HG03457 (cell line): ENCODE measurements around the gene VAMP8.
"Not testable (repeated sequence)": the region's sequence is repeated elsewhere in the genome, so short reads cannot be mapped to it uniquely, and the experiment has no call there.

ENCODE experiments used
- ATAC-seq: cut with Tn5 transposase; IDR thresholded peaks from one replicate; pipeline ENCODE4 v1.9.1; 2021; ENCODE audit warnings: moderate number of reproducible peaks; ENCODE audit not compliant: unreplicated experiment

VAMP8 gene

GRCh38 chr2:85579266-85579935 lies 2.0 kb downstream of the VAMP8 start:
- no peak for ATAC-seq

DNA sequence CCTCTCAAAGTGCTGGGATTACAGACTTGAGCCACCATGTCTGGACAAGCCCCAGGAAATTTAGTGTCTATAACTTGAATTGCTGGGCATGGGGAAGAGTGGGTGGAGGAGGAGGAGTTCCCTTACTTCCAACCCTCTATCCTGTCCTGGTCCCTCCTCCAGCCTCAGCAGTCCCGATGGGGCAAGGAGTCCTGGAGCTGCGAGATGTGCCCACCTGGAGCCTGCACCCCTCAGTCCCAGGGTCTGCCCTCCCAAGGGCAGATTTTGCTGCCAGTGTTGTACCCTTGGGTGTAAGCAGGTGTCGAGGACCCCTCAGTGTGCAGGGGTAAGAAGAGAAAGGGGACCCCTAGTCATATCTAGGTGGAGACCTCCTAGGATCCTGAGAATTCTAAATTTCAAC lies 2.8 kb downstream of the VAMP8 start:
- ATAC-seq = no peak

- ATAC-seq = no peak
Measured at GRCh38 chr2:85582492-85582891, 5.1 kb downstream of the VAMP8 start.

DNA sequence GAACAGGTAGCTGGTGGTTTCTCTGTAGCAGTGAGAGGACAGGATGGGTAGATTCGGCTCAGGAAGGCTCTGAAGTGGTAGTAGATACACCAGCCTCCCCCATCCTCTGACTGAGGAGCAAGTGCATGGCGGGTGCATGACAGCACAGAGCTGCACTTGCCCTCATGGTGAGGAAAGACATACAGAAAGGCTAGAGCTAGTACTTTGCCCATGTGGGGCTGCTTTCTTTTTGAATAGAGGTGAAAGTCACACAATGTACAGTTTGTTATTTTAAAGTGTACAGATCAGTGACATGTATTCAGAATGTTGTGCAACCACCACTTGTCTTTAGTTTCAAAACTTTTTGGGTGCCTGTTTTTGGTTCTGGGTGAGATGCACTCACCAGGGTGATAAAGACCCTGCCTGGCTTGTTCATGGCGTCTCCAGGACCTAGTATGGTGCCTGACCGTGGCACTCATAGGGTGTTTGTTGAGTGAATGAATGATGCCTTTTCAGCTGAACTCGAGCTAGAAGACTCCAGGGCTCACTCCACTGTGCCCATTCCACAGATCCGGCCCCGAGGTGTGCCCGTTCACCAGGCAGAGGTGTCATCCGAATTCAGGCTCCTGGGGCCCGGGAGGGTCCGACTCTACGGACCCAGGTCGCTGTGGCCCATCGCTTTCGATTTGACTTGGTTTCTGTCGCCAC lies 6.4 kb downstream of the VAMP8 start:
- ATAC-seq = peak; percentile 46

- peak; percentile 18 for ATAC-seq
Measured at GRCh38 chr2:85584354-85584856, 7.0 kb downstream of the VAMP8 start, which contains the start of gene VAMP5. TSS of gene VAMP5 (plus strand) at chr2:85584431. CDS start at chr2:85584491, 60 bp downstream.

DNA sequence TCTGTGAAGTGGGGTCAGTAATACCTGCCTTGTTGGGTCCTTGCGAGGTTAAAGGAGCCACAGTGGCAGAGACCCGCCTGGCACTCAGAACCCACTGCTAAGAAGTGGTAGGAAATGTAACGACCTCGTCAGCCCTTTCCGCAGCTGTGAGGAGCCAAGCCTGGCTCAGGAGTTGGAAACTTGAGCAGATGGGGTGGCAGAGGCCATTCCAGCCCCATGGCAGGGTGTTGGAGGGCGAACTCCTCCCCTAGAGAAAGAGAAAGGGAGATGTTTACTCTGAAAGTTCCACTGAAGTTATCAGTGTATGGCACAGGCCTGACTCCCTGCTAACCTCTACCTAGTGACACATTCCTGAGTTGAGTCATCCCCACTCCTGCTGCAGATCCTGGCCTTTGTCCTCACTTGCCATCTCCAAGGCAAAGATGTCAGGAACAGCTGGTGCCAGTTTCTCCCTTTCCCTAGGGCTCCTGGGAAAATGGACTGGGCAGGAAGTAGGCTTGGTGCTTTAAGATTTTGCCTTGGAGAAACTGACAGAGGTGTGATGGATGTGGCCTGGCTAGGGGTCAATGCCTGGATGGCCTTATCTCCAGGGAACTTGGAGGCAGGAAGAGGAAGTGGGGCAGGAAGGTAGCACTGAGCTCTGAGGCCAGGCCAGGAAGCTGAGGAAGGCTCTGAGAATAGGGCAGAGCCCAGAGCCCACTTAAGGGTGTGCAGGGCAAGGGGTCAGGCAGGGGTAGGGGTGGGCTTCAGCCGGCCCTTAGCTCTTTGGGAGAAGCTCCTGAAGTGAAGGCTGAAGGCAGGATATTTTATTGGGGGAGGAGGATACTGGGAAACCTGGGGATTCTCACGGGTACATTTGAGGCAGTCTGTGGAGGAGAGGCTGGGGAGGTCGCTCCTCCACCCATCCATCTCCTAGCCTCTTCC lies 7.7 kb downstream of the VAMP8 start:
- ATAC-seq = peak; percentile 34

GRCh38 chr2:85585781-85586105 lies 8.4 kb downstream of the VAMP8 start:
- ATAC-seq = no peak

- ATAC-seq = no peak
Measured at GRCh38 chr2:85588236-85588635, 10.8 kb downstream of the VAMP8 start.

DNA sequence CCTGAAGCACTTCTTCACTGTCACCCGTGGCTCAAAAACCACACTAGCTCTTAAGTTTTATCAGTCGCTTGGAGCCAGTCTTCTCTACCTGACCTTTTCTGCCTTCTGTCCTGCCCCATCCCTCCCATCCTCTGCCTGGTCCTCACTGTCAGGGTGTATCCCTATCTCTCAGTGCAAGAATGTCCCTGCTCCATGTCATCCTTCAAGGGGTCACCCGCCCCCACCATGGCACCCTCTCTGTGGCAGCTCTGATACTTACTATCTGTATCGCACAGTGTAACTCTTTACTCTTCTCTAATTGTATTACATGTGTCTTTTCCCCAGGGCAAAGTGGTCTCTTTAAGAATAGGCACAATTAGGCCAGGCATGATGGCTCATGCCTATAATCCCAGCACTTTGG lies 11.3 kb downstream of the VAMP8 start:
- no peak for ATAC-seq

DNA sequence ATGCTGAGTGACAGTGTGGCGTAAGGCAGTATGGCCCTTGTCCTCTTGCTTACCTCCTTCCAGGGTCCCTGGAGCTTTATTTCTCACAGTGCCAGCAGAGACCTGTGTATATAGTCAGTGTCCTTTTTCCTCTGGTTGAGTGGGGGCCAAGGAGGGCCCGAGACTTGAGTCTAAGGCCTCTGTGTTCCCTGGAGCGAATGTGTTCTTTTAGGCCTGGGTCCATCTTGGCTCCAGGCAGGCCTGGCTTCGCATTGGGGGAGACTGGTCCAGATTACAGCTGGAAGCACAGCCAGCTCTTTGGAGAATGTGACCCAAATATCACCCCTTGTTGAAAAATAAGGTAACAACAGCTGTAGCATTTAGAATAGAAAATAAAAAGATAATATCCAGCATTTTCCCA lies 11.8 kb downstream of the VAMP8 start:
- ATAC-seq = no peak

GRCh38 chr2:85589982-85590791 lies 12.8 kb downstream of the VAMP8 start:
- no peak for ATAC-seq

GRCh38 chr2:85590950-85591349 lies 13.6 kb downstream of the VAMP8 start:
- ATAC-seq = no peak

DNA sequence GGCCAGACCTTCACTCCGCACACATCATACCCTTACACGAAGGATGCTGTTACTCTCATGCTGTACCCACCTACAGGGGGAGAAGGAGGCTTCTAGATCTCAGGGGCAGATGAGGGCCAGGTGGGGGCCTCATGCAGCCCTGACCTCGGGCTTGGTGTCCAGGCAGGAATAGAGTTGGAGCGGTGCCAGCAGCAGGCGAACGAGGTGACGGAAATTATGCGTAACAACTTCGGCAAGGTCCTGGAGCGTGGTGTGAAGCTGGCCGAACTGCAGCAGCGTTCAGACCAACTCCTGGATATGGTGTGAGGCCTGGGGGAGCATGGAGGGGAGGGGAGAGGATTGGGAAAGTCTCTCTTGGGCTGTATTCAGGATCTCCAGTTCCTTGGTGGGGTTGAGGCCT lies 14.2 kb downstream of the VAMP8 start:
- no peak for ATAC-seq

- ATAC-seq = not testable (repeated sequence)
Measured at GRCh38 chr2:85592299-85592698, 14.9 kb downstream of the VAMP8 start.

DNA sequence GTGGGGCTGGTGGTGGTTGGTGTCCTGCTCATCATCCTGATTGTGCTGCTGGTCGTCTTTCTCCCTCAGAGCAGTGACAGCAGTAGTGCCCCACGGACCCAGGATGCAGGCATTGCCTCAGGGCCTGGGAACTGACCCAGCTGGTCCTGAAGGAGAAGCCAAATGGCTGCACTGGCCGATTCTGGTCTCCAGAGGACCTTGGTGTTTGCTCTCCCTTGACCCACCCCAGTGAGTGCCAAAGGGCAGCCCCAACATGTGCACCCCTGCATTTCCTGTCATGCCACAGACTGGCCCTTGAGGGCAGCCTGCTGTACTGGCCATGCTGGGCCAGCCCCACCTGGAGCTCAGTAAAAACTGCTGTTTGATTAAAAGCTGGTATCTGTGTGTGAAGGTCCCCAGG lies 15.6 kb downstream of the VAMP8 start:
- no peak for ATAC-seq

DNA sequence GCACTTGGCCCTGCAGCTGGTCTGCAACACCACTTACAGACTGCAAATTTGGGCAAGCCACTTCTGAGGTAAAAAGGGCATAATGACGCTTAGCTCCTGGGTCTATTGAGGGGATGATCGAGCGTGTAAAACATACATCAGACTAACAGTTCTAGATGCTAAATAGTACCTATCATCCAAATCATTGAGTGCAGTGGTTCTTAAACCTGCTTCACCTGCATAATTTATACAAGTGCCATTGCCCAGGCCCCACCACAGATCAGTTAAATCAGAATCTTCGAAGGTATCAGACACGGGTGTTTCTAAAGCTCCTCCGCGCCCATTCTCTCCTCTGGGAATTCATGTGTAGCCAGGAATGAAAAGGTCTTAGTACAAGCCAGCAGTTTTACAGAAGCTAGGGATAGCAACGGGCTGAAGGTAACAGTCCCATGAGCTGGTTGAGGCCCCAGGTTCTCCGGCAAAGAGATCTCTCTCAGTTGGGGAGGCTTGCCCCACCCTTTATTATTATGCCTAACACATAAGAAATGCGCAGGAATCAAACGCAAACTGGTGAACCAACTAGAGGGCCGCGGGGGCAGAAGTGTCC lies 17.4 kb downstream of the VAMP8 start:
- ATAC-seq = peak; percentile 4

DNA sequence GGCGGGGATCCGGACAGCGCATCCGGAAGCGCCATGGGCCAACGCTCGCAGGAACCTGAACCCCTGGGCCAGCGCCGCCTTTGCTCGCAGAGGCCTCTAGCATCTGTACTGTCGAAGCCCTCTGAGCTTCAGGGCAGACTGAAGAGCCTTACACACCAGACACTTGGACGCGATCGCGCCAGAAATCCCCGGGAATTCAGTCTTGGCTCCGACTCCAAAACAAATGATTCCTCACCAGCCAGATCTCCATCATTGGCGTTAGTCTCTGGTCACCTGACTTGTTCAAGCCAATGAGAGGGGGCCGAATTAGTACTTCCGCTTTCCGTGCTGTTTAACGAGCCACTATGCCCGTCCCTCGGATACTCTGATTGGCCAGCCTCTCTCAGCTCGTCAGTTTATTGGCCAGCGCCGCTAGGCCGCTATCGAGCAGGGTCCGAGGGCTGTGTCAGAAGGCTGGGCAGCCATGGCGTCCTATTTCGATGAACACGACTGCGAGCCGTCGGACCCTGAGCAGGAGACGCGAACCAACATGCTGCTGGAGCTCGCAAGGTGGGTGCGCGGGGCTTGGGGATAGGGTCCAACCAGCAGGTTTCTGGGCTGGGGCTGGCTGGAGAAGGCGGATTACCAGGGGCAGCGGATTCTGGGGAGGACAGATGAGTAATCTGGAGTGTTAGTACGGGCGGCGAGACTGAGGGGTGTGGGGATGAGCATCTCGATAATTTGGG lies 18.1 kb downstream of the VAMP8 start, which contains the start of gene RNF181:
Gene RNF181, plus strand, starts transcription at position 445 of the 725 bp plus-strand sequence. Its CDS starts 19 bp downstream, at position 464.
- peak; percentile 95 for ATAC-seq

GRCh38 chr2:85596026-85596333 lies 18.6 kb downstream of the VAMP8 start:
- ATAC-seq = no peak

GRCh38 chr2:85596486-85597143 lies 19.2 kb downstream of the VAMP8 start:
- no peak for ATAC-seq
